Stimulated activated CD8-positive, alpha-beta memory T cell treated with anti-CD3 and anti-CD28 coated beads, Interleukin-15, amount 100 ng/mL, for 4 hours (primary cell): Measurements from ENCODE around the gene RGMB.

ENCODE experiments used
- DNase-seq, 2 donors: peaks; one replicate each; pipeline ENCODE4 v3.0.0-alpha.2; 2020; ENCODE audit warnings: low read depth in 2 of 2

The RGMB gene

GRCh38 chr5:98785244-98785643, 11.8 kb downstream of the RGMB start:
- no peak for DNase-seq

DNA sequence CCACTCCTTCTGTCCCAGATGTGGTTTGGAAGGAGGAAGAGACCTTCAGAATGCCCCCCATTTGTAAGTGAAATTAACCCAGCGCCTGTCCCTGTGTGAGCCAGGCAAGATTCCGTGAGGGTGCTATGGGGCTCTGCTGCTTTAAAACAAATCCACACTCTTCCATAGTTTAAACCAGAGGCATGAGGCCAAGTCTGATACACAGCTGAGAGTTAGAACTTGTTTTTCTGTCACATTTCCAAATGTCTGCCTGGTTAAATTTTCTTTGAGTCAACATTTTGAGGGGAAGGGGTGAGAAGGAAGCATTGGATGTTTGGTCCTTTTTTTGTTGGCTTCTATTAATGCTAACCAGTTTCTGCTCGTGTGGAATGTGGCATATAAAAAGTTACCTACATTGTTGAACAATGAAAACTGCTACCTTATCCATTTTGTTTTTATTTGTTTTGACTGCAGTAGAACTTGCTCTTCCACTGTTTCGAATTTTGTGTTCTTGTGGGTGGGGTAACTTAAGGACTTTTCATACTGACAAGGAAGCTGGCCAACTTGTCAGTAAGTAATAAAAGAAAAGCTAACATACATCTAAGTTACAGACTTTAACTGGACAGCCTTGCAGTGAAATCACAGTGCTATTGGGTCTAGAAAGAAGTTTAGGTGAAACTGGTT, 12.9 kb downstream of the RGMB start:
- no peak for DNase-seq

DNA sequence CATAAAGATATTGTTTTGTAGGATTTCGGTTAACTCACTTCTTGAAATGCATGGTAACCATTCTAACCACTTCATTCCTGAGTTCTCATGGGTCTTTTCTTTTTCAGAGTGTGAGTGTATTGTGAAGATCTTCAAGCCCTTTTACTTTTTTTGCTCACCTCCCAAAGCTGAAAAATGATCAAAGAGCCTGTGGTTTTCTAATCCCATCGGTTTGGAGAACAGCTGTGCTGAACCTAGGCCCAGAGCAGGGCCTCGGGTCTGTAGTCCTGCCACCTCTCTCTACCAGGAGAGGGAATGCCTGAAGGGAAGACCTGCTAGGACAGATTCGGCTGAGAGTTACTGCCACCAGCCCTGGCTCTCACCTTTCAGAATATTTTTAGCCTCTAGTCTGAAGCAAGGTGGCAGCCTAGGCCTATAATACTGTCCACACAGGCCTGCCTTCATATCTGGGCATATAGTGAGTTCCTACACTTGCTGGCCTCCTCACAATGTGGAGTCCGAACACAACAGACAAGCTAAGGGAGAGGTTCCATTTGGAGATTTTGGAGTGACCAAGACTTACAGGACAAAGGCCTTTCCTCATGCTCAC, 13.8 kb downstream of the RGMB start:
- DNase-seq = no peak

GRCh38 chr5:98789029-98789428, 15.6 kb downstream of the RGMB start:
- DNase-seq = no peak

- no peak for DNase-seq
Measured at GRCh38 chr5:98791001-98791519, 17.6 kb downstream of the RGMB start.

- no peak for DNase-seq
Measured at GRCh38 chr5:98791898-98792580, 18.6 kb downstream of the RGMB start.

GRCh38 chr5:98793223-98793622, 19.8 kb downstream of the RGMB start:
- DNase-seq = no peak

- DNase-seq = no peak
Measured at GRCh38 chr5:98794001-98794400, 20.5 kb downstream of the RGMB start.

GRCh38 chr5:98794414-98795080, 21.1 kb downstream of the RGMB start:
- no peak for DNase-seq

GRCh38 chr5:98795243-98795642, 21.8 kb downstream of the RGMB start:
- DNase-seq = no peak

DNA sequence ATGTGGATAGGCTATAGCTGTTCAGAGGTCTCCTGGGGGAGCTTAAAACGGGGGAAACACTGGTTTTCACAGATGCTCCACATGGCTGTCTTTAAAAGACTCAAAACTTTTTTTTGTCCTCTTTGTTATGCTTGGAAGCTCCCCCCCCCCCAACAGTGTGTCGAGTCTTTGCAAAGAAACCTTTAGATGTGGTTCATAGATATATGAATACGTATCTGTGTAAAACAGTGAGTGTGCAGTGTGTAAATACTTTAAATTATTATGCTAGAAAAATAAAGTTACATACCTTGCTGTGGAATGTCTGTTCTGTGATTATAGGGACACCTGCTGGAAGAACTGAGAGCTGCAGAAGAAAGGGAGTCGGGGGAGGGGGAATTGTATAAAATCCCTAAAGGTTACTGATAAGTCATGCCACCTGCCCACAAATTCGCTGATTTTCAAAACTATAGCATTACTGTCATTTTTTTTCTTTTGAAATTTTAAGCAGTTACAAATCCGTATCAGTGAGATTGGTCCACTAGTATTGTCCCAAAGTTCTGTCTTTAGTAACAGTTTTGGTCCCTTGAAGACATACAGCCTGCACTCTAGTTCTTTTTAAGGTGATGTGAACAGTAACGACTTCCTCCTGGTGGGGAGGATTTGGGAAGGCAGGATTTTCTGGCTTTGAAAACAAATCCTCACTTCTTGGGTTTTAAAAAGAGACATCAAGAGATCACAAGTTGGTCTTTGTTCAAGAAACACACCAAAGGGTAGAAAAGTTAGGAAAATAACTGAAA, 22.9 kb downstream of the RGMB start:
- DNase-seq = peak in 1 of 2 donors; percentile 19

GRCh38 chr5:98798371-98798770, 24.9 kb downstream of the RGMB start:
- DNase-seq = no peak

- no peak for DNase-seq
Measured at GRCh38 chr5:98798847-98799246, 25.4 kb downstream of the RGMB start.

GRCh38 chr5:98804066-98804465, 30.6 kb downstream of the RGMB start:
- DNase-seq = no peak

GRCh38 chr5:98805070-98805469, 31.6 kb downstream of the RGMB start:
- DNase-seq = no peak

DNA sequence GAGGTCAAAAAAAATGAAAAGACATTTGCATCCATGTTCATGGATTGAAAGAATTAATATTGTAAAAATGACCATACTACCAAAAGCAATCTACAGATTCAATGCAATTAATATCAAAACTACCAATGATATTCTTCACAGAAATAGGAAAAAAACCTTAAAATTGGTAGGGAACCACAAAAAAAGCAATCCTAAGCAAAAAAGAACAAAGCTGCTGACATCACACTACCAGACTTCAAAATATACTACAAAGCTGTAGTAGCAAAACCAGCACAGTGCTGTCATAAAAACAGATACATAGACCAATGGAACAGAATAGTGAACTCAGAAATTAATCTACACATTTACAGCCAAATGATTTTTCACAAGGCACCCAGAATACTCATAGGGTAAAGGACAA, 34.3 kb downstream of the RGMB start:
- DNase-seq = no peak

DNA sequence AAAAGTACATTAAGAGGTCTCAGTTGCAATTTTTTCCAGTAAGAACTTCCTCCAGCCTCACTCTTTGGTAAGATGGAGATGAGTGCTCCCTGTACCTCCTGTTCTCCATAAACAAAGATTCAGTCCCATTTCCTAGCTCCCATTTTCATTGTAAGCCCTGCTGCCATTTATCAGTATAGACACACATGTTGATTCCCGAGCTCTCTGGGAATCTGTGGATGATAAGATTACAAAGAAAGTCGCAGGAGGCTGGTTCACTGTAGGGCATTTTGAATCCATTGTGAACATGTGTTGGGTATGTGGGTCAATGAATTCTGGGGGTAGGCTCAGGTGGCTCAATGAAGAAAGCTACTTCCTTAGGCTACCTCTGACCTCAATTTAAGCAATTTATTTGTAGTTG, 36.7 kb downstream of the RGMB start:
- DNase-seq = no peak

DNA sequence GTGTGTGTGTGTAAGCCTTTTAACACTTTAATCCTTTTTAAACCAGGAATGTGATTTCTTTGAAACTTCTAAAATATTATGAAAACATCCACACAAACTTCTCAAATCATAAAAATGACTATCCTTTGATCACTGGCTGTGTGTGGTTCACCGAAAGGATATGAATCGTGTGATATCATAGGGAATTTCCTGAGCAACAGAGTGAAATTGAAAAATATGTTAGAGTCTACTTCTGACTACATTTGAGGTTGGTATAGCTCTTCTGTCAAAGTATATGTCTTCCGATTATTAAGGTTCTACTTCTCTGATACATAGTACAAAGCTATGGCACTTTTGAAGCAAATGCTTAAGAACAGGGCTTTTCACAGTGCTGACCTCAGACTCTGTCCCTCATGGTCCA, 40.3 kb downstream of the RGMB start:
- no peak for DNase-seq

DNA sequence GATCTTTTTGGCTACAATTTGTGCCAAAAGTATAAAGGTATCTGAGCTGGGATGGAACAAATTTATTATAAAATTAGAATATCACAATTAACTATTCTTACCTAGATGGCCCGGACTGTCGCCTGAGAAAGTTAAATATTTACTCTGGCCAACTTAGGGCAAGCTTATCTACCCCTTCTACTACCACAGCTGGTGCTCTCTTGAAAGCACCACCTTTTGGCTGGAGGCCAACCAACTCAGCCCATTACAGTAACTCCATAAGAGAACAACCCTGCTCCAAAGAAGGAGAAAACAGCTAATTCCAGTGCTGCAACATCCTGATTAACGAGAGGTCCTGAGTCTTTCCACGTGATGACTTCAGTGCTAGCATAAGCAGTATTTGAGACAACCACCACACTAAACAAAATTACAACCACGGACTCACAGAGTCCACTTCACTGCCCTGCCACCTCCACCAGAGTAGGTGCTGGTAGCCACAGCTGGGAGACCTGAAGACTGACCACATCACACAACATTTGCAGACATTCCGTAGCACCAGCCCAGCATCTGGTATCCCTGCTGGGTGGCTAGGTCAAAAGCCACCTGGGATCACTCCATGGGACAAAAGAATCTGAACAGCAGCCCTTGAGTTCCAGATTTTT, 43.2 kb downstream of the RGMB start:
- DNase-seq = no peak

DNA sequence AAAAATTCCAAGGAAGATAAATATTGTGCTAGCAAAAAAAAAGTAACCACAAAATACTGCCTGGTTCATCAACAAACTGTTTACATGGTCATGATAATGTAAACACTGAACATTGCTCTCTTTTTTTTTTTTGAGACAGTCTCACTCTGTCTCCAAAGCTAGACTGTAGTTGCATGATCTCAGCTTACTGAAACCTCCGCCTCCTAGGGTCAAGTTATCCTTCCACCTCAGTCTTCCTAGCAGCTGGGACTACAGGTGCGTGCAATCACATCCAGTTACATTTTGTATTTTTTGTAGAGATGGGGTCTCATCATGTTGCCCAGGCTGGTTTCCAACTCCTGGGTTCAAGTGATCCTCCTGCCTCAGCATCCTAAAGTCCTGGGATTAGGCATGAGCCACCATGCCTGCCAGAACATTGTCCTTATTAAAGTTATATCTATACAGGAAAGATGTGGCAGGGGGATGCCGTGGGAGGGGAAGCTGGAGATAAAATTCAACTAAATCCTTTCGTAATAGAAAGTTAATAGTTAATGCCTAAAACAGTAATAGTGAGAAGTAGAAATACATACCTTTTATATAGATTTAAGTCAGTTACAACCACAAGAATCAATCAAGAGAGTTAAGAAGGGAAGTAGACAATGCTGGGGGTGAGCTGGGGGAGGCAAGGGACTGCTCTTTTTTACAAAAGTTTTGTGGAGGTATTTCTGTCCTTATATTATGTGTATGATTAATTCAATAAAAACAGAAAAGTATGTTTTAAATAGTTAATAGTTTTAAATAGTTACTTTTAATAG, 52.3 kb downstream of the RGMB start:
- no peak for DNase-seq
